HCT116 (cell line): ENCODE data around the gene DOCK1. TPM values are rescaled to one million over a fixed set of nuclear protein-coding genes. Genes with fewer than 3 reads are reported as not detected.

Experiments used
- ATAC-seq: fragments of 200-7000 bp; cut with Tn5 transposase; 2 replicates; pipeline ENCODE4 v1.9.1; 2020; ENCODE audit warnings: mild to moderate bottlenecking, moderate library complexity
- BruUV-seq: library from RNA; stranded (reverse); fragments of 400-500 nt; replicated peaks from 2 replicates; lab custom pipeline; 2021; lab: Mats Ljungman, UMichigan
- CTCF ChIA-PET: fragments of 300-600 bp; sonication (Branson Sonifier 250); formaldehyde crosslinking; loops from one replicate; lab custom pipeline; 2021; ENCODE audit warnings: antibody characterized with exemption; lab: Charles Lee
- POLR2A ChIA-PET: fragments of 300-600, 350-600 bp; sonication (Branson Sonifier 250); formaldehyde crosslinking; loops from one replicate; lab custom pipeline; 2021; ENCODE audit warnings: antibody characterized with exemption; lab: Charles Lee
- RAD21 ChIA-PET, 2 experiments: fragments of 300-600 bp; sonication (Branson Sonifier 250); formaldehyde crosslinking; loops; one replicate each; lab custom pipeline; 2023; ENCODE audit warnings: low total read pairs in 2 of 2; ENCODE audit not compliant: uncharacterized antibody in 2 of 2, unreplicated experiment in 2 of 2, low non-redundant PET in 1 of 2; lab: Charles Lee
- DNase-seq: peaks from one replicate; pipeline ENCODE4 v3.0.0-alpha.2; 2010; ENCODE audit warnings: low read depth, low spot score
- H2AFZ ChIP-seq: fragments of 200-600 bp; shearing (Covaris generic), sonication (generic); 2 replicates; pipeline ENCODE4 v1.6.1; 2017; ENCODE audit warnings: low read depth, mixed run types, mixed read lengths, antibody characterized with exemption, low read length; ENCODE audit not compliant: poor library complexity, severe bottlenecking
- H3K27ac ChIP-seq: 2 replicates; pipeline ENCODE4 v1.5.1; 2012; ENCODE audit warnings: low read depth, low read length
- H3K27me3 ChIP-seq: fragments of 200-600 bp; sonication (generic); 2 replicates; pipeline ENCODE4 v1.6.1; 2016; ENCODE audit warnings: mixed run types, low read length, mixed read lengths; ENCODE audit not compliant: insufficient read depth
- H3K36me3 ChIP-seq, 2 experiments: fragments of 200-500 bp in 1 of 2; fragments of 200-600 bp in 1 of 2; sonication (Bioruptor generic) in 1 of 2; sonication (generic) in 1 of 2; 2 replicates each; pipeline versions ENCODE4 v1.5.1 to v1.6.1; 2014 to 2016; ENCODE audit warnings: low read length in 2 of 2, inconsistent platforms in 1 of 2, mixed read lengths in 1 of 2, mixed run types in 1 of 2; ENCODE audit not compliant: insufficient read depth in 2 of 2, control insufficient read depth in 1 of 2
- H3K4me1 ChIP-seq, 2 experiments: fragments of 200-600 bp in 1 of 2; sonication (generic) in 1 of 2; 2 replicates each; pipeline versions ENCODE4 v1.5.1 to v1.6.1; 2012 to 2017; ENCODE audit warnings: low read length in 2 of 2, inconsistent platforms in 1 of 2, mild to moderate bottlenecking in 1 of 2, mixed read lengths in 1 of 2, mixed run types in 1 of 2, moderate library complexity in 1 of 2; ENCODE audit not compliant: insufficient read depth in 2 of 2, control insufficient read depth in 1 of 2
- H3K4me2 ChIP-seq: fragments of 200-600 bp; sonication (generic); 2 replicates; pipeline ENCODE4 v1.6.1; 2017; ENCODE audit warnings: mixed run types, low read length, mixed read lengths
- H3K4me3 ChIP-seq, 2 experiments: fragments of 200-600 bp in 1 of 2; sonication (generic) in 1 of 2; replicated peaks in 1 of 2; 2 replicates each; pipeline ENCODE4 v1.5.1; 2011 to 2016; ENCODE audit warnings: low read length in 2 of 2, control low read depth in 1 of 2, low read depth in 1 of 2, mild to moderate bottlenecking in 1 of 2, mixed read lengths in 1 of 2, mixed run types in 1 of 2
- H3K79me2 ChIP-seq: fragments of 200-600 bp; sonication (generic); 2 replicates; pipeline ENCODE4 v1.6.1; 2017; ENCODE audit warnings: mild to moderate bottlenecking, mixed run types, low read length, moderate library complexity, mixed read lengths; ENCODE audit not compliant: insufficient read depth
- H3K9ac ChIP-seq: fragments of 200-600 bp; sonication (generic); 2 replicates; pipeline ENCODE4 v1.6.1; 2016; ENCODE audit warnings: low read length, mixed read lengths
- H3K9me2 ChIP-seq: fragments of 200-600 bp; sonication (generic), shearing (Covaris generic); 2 replicates; pipeline ENCODE4 v1.6.1; 2017; ENCODE audit warnings: mixed run types, mild to moderate bottlenecking, moderate library complexity; ENCODE audit not compliant: insufficient read depth
- H3K9me3 ChIP-seq, 2 experiments: fragments of 200-500 bp in 1 of 2; fragments of 200-600 bp in 1 of 2; sonication (Bioruptor generic) in 1 of 2; sonication (generic) in 1 of 2; 2 replicates each; pipeline ENCODE4 v1.6.1; 2014 to 2017; ENCODE audit warnings: low read length in 2 of 2, mixed read lengths in 2 of 2, inconsistent platforms in 1 of 2, low read depth in 1 of 2, mild to moderate bottlenecking in 1 of 2, mixed run types in 1 of 2, moderate library complexity in 1 of 2; ENCODE audit not compliant: control insufficient read depth in 1 of 2, insufficient read depth in 1 of 2
- H4K20me1 ChIP-seq: fragments of 200-600 bp; sonication (generic), shearing (Covaris generic); 2 replicates; pipeline ENCODE4 v1.6.1; 2017; ENCODE audit warnings: mixed run types, mild to moderate bottlenecking, moderate library complexity; ENCODE audit not compliant: insufficient read depth
- ATF3 ChIP-seq: IDR thresholded peaks from 2 replicates; pipeline ENCODE4 v1.6.1; 2012
- EGR1 ChIP-seq: IDR thresholded peaks from 2 replicates; pipeline ENCODE4 v1.6.1; 2012; ENCODE audit warnings: low read depth
- ELF1 ChIP-seq: IDR thresholded peaks from 2 replicates; pipeline ENCODE4 v1.6.1; 2012; ENCODE audit warnings: low read depth, borderline replicate concordance
- EZH2 ChIP-seq: fragments of 200-600 bp; sonication (generic); IDR thresholded peaks from 2 replicates; pipeline ENCODE4 v1.6.1; 2017; ENCODE audit warnings: antibody characterized with exemption, mixed run types
- EZH2phosphoT487 ChIP-seq: fragments of 200-600 bp; IDR thresholded peaks from 2 replicates; pipeline ENCODE4 v1.6.1; 2018; ENCODE audit warnings: antibody characterized with exemption, borderline replicate concordance
- FOSL1 ChIP-seq: IDR thresholded peaks from 2 replicates; pipeline ENCODE4 v1.6.1; 2012; ENCODE audit warnings: low read depth
- JUND ChIP-seq: IDR thresholded peaks from 2 replicates; pipeline ENCODE4 v1.6.1; 2012
- POLR2A ChIP-seq: IDR thresholded peaks from 2 replicates; pipeline ENCODE4 v1.7.0; 2011; ENCODE audit warnings: borderline replicate concordance; ENCODE audit not compliant: insufficient read depth, insufficient read length; ENCODE audit errors: extremely low read depth
- POLR2AphosphoS5 ChIP-seq: IDR thresholded peaks from 2 replicates; pipeline ENCODE4 v1.6.1; 2011; ENCODE audit warnings: mild to moderate bottlenecking, low read depth, low read length, moderate library complexity
- RAD21 ChIP-seq: IDR thresholded peaks from 2 replicates; pipeline ENCODE4 v1.6.1; 2012; ENCODE audit warnings: low read depth, mild to moderate bottlenecking
- REST ChIP-seq: IDR thresholded peaks from 2 replicates; pipeline ENCODE4 v1.6.1; 2012; ENCODE audit warnings: low read depth
- SIN3A ChIP-seq: IDR thresholded peaks from 2 replicates; pipeline ENCODE4 v1.6.1; 2012; ENCODE audit warnings: low read depth
- ZFX ChIP-seq: fragments of 450-650 bp; IDR thresholded peaks from 2 replicates; pipeline ENCODE4 v1.6.1; 2017
- ZNF274 ChIP-seq: fragments of 200-500 bp; sonication (Bioruptor generic); IDR thresholded peaks from 2 replicates; pipeline ENCODE4 v1.6.1; 2014; ENCODE audit warnings: mild to moderate bottlenecking, low read depth, low read length, inconsistent platforms
- intact Hi-C: fragments of 100-400 bp; cut with micrococcal nuclease; formaldehyde crosslinking; loops from 2 replicates; pipeline ENCODE4 v1.10.0; 2022
- total RNA-seq: library from RNA; stranded (reverse); gene quantifications from one replicate; pipeline ENCODE4 v1.2.1, GENCODE V29; 2021; ENCODE audit not compliant: unreplicated experiment
- TF ChIP-seq, protein P1 (sequence below): IDR thresholded peaks from 2 replicates; pipeline ENCODE4 v1.6.1; 2012

Gene DOCK1
- total RNA-seq, 1 experiment from 2014 or later, result 46.5 TPM

DNA sequence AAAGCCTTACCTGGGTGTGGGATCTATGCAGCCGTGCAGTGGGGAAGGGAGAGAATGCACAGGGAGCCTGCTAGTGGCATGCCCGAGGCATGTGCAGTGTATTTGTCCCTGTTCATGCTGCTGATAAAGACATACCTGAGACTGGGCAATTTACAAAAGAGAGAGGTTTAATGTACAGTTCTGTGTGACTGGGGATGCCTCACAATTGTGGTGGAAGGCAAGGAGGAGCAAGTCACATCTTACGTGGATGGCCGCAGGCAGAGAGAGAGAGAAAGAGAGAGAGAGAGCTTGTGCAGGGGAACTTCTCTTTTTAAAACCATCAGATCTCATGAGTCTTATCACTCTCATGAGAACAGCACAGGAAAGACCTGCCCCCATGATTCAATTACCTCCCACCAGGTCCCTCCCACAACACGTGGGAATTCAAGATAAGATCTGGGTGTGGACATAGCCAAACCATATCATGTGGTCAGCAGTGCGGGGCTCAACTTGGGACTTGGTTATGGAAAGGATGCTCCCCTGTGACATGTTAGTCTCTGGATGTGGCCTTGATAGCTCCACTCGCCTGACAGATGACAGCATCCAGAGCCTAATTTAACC lies 128.9 kb downstream of the DOCK1 start:
- BruUV-seq, result no TSS peak
- ChIA-PET RAD21 (no interaction called here), POLR2A (no interaction called here), CTCF (no interaction called here)
- H2AFZ ChIP-seq, result no peak overlapping the region
- H3K79me2 ChIP-seq, result no peaks in the 10 kb centered on the region
- H3K27ac ChIP-seq, result no peak overlapping the region
- TF ChIP-seq, protein P1, sequence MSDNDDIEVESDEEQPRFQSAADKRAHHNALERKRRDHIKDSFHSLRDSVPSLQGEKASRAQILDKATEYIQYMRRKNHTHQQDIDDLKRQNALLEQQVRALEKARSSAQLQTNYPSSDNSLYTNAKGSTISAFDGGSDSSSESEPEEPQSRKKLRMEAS, result no peak
- TF ChIP-seq ATF3 (no peak), ZFX (no peak), ELF1 (no peak), POLR2AphosphoS5 (no peak), POLR2A (no peak), SIN3A (no peak), EGR1 (no peak), EZH2phosphoT487 (no peak), EZH2 (no peak), JUND (no peak), RAD21 (no peak), ZNF274 (no peak), FOSL1 (no peak), REST (no peak)
- no peaks in the 10 kb centered on the region for H3K9me2 ChIP-seq
- intact Hi-C loops, result no loop called here
- no peak overlapping the region for H3K4me2 ChIP-seq
- no peak overlapping the region for H3K9ac ChIP-seq
- no peaks in the 10 kb centered on the region for H3K4me1 ChIP-seq
- H3K4me3 ChIP-seq, result no peak overlapping the region
- DNase-seq (no peak), ATAC-seq (no peak)
- no peaks in the 10 kb centered on the region for H3K27me3 ChIP-seq
- no peaks in the 10 kb centered on the region for H4K20me1 ChIP-seq
- peaks cover 10 to 15% of the 10 kb centered on the region in 2 experiments for H3K36me3 ChIP-seq
- H3K9me3 ChIP-seq, result no peaks in the 10 kb centered on the region
